Measurements from ENCODE around the gene KRTAP5-11.
"Not testable (repeated sequence)": the region's sequence is repeated elsewhere in the genome, so short reads cannot be mapped to it uniquely, and the experiment has no call there.

The KRTAP5-11 gene

GRCh38 chr11:71582309-71582895 is at the start of gene KRTAP5-11:
TSS of gene KRTAP5-11 (minus strand) at chr11:71582875. CDS start at chr11:71582837, 38 bp downstream.
- DNase-seq (ENCODE audit: low spot score): no peak

- DNase-seq (ENCODE audit: low spot score): not testable (repeated sequence)
These were observed 48.9 kb upstream of the KRTAP5-11 start for GRCh38 chr11:71631551-71631950.

GRCh38 chr11:71630071-71630470 is 47.4 kb upstream of the KRTAP5-11 start:
- DNase-seq (ENCODE audit: low spot score): not testable (repeated sequence)

GRCh38 chr11:71628943-71629342 is 46.3 kb upstream of the KRTAP5-11 start:
- not testable (repeated sequence) for DNase-seq (ENCODE audit: low spot score)

- DNase-seq (ENCODE audit: low spot score): not testable (repeated sequence)
These were observed 40.6 kb upstream of the KRTAP5-11 start for GRCh38 chr11:71623226-71623625.

- not testable (repeated sequence) for DNase-seq (ENCODE audit: low spot score)
These were observed 39.9 kb upstream of the KRTAP5-11 start for GRCh38 chr11:71622561-71622960.

- DNase-seq (ENCODE audit: low spot score): not testable (repeated sequence)
These were observed 32.3 kb upstream of the KRTAP5-11 start for GRCh38 chr11:71615003-71615402.

- not testable (repeated sequence) for DNase-seq (ENCODE audit: low spot score)
These were observed 31.8 kb upstream of the KRTAP5-11 start for GRCh38 chr11:71614366-71614917.

- DNase-seq (ENCODE audit: low spot score): not testable (repeated sequence)
These were observed 31.3 kb upstream of the KRTAP5-11 start for GRCh38 chr11:71613931-71614330.

GRCh38 chr11:71611218-71611910 is 28.7 kb upstream of the KRTAP5-11 start:
- not testable (repeated sequence) for DNase-seq (ENCODE audit: low spot score)

- DNase-seq (ENCODE audit: low spot score): not testable (repeated sequence)
These were observed 25.6 kb upstream of the KRTAP5-11 start for GRCh38 chr11:71608272-71608671.

GRCh38 chr11:71607520-71608216 is 25.0 kb upstream of the KRTAP5-11 start:
- DNase-seq (ENCODE audit: low spot score): not testable (repeated sequence)

GRCh38 chr11:71606853-71607519 is 24.3 kb upstream of the KRTAP5-11 start:
- DNase-seq (ENCODE audit: low spot score): not testable (repeated sequence)

- not testable (repeated sequence) for DNase-seq (ENCODE audit: low spot score)
These were observed 22.3 kb upstream of the KRTAP5-11 start for GRCh38 chr11:71604798-71605488.

- DNase-seq (ENCODE audit: low spot score): not testable (repeated sequence)
These were observed 20.5 kb upstream of the KRTAP5-11 start for GRCh38 chr11:71603221-71603620.

- not testable (repeated sequence) for DNase-seq (ENCODE audit: low spot score)
These were observed 6.9 kb upstream of the KRTAP5-11 start for GRCh38 chr11:71589546-71589920.

- DNase-seq (ENCODE audit: low spot score): not testable (repeated sequence)
These were observed 6.3 kb upstream of the KRTAP5-11 start for GRCh38 chr11:71588822-71589545.

GRCh38 chr11:71588314-71588713 is 5.6 kb upstream of the KRTAP5-11 start:
- DNase-seq (ENCODE audit: low spot score): not testable (repeated sequence)

GRCh38 chr11:71585673-71586072 is 3.0 kb upstream of the KRTAP5-11 start:
- DNase-seq (ENCODE audit: low spot score): not testable (repeated sequence)

GRCh38 chr11:71582969-71583368 is 294 bp upstream of the KRTAP5-11 start:
- DNase-seq (ENCODE audit: low spot score): not testable (repeated sequence)

- no peak for DNase-seq (ENCODE audit: low spot score)
These were observed 849 bp downstream of the KRTAP5-11 start for GRCh38 chr11:71581826-71582225.
